PFSK-1 (cell line): Measurements from ENCODE around the gene CDAN1.

Experiments used
- POLR2AphosphoS5 ChIP-seq: IDR thresholded peaks from 2 replicates; pipeline ENCODE4 v1.6.1; 2012; ENCODE audit warnings: low read depth, mild to moderate bottlenecking, control low read depth, low read length, moderate library complexity
- TF ChIP-seq, protein P1 (sequence below), 2 experiments: IDR thresholded peaks; 2 replicates each; pipeline versions ENCODE4 v1.6.1 to v1.8.0; 2011 to 2012; ENCODE audit warnings: low read depth in 2 of 2, low read length in 2 of 2, control low read depth in 1 of 2, inconsistent platforms in 1 of 2, mild to moderate bottlenecking in 1 of 2, moderate library complexity in 1 of 2; ENCODE audit not compliant: insufficient read depth in 1 of 2

DNA sequence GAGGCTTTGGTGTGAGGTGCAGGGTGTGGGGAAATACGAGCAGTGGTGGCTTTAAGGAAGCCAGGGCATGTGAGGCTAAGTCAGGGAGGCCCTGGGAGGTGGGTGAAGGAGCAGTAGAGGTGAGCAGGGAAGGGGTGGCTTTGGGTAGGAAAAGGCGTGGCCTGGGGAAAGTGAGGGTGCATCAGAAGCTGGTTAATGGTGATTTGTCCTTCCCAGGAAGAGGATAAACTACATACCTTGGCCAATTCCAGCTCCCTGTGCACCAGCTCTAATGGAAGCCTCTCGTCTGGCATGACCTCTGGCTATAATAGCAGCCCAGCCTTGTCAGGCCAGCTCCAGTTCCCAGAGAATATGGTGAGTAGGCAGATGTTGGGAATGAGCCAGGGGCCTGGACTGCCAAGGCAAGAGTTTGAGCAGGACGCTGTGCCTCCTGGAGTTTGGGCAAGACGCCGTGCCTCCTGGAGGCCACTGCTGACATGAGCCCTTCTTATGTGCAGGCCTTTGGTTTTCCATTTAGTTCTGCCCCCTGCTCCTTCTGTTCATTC lies 41.3 kb downstream of the CDAN1 start:
- TF ChIP-seq POLR2AphosphoS5: no peak
- TF ChIP-seq, protein P1, sequence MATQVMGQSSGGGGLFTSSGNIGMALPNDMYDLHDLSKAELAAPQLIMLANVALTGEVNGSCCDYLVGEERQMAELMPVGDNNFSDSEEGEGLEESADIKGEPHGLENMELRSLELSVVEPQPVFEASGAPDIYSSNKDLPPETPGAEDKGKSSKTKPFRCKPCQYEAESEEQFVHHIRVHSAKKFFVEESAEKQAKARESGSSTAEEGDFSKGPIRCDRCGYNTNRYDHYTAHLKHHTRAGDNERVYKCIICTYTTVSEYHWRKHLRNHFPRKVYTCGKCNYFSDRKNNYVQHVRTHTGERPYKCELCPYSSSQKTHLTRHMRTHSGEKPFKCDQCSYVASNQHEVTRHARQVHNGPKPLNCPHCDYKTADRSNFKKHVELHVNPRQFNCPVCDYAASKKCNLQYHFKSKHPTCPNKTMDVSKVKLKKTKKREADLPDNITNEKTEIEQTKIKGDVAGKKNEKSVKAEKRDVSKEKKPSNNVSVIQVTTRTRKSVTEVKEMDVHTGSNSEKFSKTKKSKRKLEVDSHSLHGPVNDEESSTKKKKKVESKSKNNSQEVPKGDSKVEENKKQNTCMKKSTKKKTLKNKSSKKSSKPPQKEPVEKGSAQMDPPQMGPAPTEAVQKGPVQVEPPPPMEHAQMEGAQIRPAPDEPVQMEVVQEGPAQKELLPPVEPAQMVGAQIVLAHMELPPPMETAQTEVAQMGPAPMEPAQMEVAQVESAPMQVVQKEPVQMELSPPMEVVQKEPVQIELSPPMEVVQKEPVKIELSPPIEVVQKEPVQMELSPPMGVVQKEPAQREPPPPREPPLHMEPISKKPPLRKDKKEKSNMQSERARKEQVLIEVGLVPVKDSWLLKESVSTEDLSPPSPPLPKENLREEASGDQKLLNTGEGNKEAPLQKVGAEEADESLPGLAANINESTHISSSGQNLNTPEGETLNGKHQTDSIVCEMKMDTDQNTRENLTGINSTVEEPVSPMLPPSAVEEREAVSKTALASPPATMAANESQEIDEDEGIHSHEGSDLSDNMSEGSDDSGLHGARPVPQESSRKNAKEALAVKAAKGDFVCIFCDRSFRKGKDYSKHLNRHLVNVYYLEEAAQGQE (IDR thresholded peaks at IDR 0.05; ENCODE audit: insufficient read depth in 1 of 2, low read depth in 2 of 2, low read length in 2 of 2): no peak
